Superior temporal gyrus (tissue), 1 donor: ENCODE measurements around the gene TUBB4B.

Experiments
- DNase-seq: peaks from one replicate; pipeline ENCODE4 v3.0.0-alpha.2; 2016; ENCODE audit errors: extremely low spot score

Gene TUBB4B

DNA sequence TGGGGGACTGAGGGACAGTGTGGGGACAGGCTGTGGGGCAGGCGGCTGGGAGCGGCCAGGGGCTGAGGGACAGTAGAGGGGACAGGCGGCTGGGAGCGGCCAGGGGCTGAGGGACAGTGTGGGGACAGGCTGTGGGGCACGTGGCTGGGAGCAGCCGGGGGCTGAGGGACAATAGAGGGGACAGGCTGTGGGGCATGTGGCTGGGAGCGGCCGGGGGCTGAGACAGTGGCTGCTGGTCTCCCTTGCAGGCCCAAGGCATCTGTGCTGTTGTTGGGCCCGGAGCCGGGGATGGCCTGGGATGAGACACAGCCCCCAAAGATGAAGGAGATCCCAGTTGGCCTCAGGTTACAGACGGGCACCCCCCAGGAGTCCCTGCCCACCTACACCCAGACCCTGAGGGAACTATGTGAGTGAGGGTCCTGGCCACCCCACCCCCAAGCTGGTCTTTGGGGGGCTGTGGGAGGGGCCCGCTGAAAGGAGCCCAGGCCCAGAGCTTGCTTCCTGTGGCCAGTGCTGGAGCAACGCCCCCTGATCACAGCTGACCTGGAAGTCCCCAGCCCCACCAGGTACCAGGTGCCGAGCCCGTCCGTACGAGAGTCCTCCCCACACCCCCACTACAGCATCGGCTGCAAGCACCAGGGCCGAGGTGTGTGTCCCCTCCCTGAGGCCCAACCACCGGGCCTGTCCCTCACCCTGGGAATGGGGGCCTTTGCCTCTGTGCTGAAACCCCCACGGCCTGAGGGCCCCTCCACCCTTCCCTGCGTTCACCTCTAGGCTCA, 10.6 kb downstream of the TUBB4B start:
- no peak for DNase-seq

DNA sequence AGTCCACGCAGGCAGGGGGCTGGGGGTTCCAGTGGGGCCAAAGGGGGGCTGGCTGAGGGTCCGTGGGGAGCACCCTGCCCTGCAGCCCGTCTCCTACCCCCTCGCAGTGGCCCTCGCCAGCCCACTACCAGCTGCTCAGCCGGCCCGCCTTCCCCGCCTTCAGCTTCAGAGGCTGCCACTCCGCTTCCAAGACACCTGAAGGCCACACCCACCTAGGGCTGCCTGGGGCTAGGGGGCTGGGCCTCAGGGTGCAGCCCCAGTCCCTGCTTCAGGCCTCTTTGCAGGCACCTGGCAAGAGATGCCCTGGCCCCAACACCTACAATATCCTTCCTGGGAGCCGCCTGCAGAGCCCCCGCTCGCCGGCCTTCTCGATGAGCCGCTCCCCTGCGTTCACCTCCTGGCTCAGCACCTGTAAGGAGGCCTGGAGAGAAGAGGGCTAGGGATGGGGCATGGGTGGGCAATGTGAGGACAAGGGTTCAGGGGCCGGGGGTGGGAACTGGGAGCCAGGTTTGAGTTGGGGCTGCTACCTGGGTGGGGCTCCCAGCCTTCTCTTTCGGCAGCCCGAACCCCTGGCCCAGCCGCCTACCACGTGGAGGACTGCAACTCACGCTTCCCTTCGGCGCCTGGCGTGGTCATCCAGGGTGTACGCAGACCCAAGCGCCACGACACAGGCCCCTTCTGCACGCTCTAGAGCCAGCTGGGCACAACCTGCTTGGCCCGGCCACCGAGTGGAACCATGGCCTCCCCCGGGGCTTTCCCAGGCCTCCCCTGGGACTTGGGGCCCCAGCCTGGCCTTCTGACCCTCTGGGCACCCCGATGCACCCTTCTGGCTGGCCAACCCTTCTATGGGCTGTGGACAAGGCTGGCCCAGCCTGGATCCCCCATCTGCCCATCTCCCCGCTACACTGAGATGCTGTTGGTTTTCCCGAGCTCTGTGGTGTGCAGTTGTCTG, 11.7 kb downstream of the TUBB4B start:
- no peak for DNase-seq

- DNase-seq, result no peak
Measured at GRCh38 chr9:137253717-137254623, 12.9 kb downstream of the TUBB4B start.

- DNase-seq, result peak; percentile 88
Measured at GRCh38 chr9:137254624-137255447, 13.7 kb downstream of the TUBB4B start, which contains the start of gene NELFB. Gene NELFB (plus strand): TSS chr9:137255327.

GRCh38 chr9:137255448-137256114, 14.5 kb downstream of the TUBB4B start:
- peak; percentile 7 for DNase-seq

- DNase-seq, result no peak
Measured at GRCh38 chr9:137256362-137256761, 15.3 kb downstream of the TUBB4B start.

DNA sequence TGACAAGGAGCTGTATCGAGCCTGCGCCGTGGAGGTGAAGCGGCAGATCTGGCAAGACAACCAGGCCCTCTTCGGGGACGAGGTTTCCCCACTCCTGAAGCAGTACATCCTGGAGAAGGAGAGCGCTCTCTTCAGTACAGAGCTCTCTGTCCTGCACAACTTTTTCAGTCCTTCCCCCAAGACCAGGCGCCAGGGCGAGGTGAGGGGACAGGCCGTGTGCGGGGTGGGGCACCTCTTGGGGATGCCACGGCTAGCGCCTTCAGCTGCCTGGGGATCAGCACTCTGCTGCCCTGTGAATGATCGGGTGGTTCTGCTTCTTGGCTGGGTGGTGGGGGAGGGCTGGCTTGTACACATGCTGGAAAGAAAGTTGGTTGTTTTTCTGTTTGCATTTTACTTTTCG, 15.8 kb downstream of the TUBB4B start:
- no peak for DNase-seq

GRCh38 chr9:137262173-137262908, 21.3 kb downstream of the TUBB4B start:
- DNase-seq, result peak; percentile 23

DNA sequence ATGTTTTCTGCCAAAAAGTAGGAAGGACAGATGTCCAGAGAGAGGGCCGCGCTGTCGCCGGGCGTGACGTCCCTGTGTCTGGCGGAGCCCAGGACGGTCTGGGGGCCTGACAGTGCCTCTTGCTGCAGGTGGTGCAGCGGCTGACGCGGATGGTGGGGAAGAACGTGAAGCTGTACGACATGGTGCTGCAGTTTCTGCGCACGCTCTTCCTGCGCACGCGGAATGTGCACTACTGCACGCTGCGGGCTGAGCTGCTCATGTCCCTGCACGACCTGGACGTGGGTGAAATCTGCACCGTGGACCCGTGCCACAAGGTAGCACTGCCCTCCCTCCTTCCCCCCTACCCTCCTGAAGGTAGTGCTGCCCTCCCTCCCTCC, 21.8 kb downstream of the TUBB4B start:
- no peak for DNase-seq

DNA sequence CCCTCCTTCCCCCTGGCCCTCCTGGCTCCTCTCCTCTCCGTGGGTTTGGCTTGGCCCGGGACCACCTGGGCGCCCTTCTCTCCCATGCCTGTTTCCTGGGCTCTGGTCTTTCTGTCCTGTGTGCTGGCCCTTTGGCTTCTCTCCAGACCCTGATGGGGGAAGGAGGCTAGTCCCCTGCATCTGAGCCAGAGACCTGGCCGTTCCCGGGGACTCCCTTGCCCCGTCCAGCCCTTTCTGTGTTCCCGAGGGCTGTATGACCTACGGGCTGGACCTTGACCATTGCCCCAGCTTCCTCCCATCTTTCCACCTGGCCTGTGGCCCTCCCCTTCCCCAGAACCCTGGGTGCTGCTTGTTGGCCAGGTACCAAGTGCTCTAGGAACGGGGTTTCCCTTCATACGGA, 22.4 kb downstream of the TUBB4B start:
- DNase-seq, result no peak

- no peak for DNase-seq
Measured at GRCh38 chr9:137264067-137264466, 23.0 kb downstream of the TUBB4B start.

GRCh38 chr9:137265496-137266161, 24.5 kb downstream of the TUBB4B start:
- no peak for DNase-seq

- DNase-seq, result no peak
Measured at GRCh38 chr9:137266162-137266527, 25.1 kb downstream of the TUBB4B start.

DNA sequence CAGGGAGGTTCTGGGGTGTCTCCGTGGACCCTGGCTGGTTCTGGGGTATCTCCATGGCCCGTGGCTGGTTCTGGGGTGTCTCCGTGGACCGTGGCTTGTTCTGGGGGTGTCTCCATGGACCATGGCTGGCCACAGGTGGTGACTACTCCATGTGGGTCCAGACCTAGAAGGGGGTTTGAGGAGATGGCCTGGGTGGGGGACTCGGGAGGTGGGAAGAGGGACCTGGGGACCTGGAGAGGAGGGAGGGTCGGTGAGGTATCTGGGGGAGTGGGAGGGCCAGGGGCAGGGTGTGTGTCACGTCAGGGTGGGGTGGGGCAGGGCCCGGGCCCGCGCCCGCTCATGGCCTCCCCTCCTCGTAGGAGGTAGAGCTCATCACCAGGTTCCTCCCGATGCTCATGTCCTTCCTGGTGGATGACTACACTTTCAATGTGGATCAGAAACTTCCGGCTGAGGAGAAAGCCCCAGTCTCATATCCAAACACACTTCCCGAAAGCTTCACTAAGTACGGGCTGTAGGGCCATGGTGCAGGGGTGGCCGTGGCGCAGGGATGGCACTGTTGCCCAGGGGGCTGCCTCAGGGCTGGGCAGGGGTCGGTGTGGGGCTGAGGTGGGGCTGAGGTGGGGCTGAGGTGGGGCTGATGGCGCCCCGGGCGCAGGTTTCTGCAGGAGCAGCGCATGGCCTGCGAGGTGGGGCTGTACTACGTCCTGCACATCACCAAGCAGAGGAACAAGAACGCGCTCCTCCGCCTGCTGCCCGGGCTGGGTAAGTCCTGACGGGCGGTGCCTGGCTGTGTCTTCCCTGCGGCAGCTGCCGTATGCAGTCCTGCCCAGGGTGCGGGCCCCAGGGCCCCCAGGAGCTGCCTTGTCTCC, 25.7 kb downstream of the TUBB4B start:
- no peak for DNase-seq

GRCh38 chr9:137267933-137268355, 26.9 kb downstream of the TUBB4B start:
- DNase-seq, result no peak

GRCh38 chr9:137268538-137269201, 27.6 kb downstream of the TUBB4B start:
- no peak for DNase-seq

- no peak for DNase-seq
Measured at GRCh38 chr9:137269231-137269772, 28.2 kb downstream of the TUBB4B start.
